Activated CD8-positive, alpha-beta memory T cell treated with anti-CD3 and anti-CD28 coated beads for 36 hours (primary cell): ENCODE measurements around the gene FOXC1. TPM values are rescaled to one million over a fixed set of nuclear protein-coding genes. Genes with fewer than 3 reads are reported as not detected.

Experiments
- CTCF ChIA-PET: fragments of 350-600 bp; sonication (Branson Sonifier 250); formaldehyde crosslinking; loops from one replicate; lab custom pipeline; 2021; ENCODE audit warnings: antibody characterized with exemption; lab: Charles Lee
- POLR2A ChIA-PET: fragments of 350-600 bp; sonication (Branson Sonifier 250); formaldehyde crosslinking; loops from one replicate; lab custom pipeline; 2021; ENCODE audit warnings: antibody characterized with exemption; lab: Charles Lee
- total RNA-seq, 2 experiments: library from RNA; stranded (reverse); gene quantifications; one replicate each; pipeline ENCODE4 v1.2.3, GENCODE V29; 2021

The FOXC1 gene
- total RNA-seq, 2 experiments from 2014 or later, result 0.08 to 0.13 TPM

DNA sequence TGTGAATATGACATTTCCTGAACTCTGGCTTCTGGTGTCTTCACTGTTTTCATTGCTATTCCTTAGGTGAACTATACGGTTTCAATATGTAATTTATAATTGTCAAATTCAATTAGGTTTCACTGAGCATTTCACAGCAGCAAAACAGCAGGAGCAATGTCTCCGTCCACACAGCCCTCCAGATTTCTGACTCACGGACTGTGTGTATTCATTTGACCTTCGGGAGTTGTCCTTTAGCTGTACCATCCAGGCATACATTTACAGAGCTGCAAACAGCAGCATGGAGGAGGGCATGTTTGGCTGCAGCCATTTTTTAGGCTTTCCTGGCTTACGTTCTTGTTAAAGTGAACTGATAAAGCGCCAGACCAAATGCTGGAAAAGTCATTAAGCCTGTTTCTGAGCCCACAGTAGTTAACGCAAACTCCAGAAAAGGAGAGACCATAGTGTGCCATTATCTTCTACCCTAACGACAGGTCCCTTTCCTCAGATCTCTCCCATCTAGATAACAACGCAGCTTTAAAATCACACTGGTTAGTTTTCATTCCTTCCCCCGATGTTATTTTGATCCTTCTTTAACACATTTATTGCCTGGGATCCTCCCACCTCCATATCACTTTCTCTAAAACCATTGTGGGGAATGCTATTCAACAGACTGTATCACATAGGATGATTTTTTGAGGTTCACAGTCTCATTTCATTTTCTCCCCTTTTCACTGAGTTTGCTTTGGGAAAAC lies 18.3 kb downstream of the FOXC1 start:
- ChIA-PET CTCF (no interaction called here), POLR2A (no interaction called here)

GRCh38 chr6:1629316-1629715 lies 19.6 kb downstream of the FOXC1 start:
- POLR2A ChIA-PET, result no interaction called here
- CTCF ChIA-PET, result no interaction called here

- ChIA-PET POLR2A (no interaction called here), CTCF (no interaction called here)
Observed at GRCh38 chr6:1630212-1630770, 20.6 kb downstream of the FOXC1 start.

DNA sequence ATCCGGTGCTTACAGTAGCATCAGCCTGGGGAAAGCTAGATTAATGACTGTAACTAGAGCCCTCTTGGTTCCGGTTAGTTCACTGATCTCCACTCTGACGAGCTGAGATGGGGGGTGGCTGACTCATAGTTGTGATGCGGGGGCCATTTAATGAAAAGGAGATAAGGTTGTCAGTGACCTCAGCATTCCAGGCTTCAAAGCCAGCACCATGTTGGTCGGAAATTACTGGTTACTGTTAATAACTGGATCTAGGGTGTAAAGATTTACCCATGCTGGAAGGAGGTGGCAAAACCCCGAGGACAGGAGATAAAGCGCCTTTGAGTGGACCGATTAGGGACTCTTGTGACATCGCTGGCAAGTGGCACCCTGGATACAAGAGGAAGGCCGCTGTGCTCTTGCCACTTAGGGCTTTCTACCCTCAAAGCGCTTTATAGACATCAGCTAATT lies 21.1 kb downstream of the FOXC1 start:
- ChIA-PET CTCF (no interaction called here), POLR2A (no interaction called here)

DNA sequence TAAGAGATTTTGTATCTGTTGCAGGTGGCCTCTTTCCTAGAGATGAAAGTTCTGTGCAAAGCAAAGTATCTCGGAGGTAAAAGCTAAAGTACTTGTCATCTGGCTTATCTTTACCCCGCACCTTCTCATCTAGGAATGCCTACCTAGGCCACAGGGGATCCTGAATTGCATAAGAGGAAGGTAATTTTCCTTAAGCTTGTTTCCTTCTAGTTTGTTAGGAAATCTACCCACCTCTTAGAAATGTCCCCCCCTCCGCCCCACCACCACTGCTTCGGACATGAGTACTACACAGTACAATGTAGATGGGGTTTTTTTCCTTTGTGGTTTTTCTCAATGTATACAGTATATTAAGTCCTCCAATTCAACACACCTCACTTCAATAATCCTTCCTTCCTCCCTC lies 21.5 kb downstream of the FOXC1 start:
- ChIA-PET POLR2A (no interaction called here), CTCF (no interaction called here)

- POLR2A ChIA-PET, result no interaction called here
Observed at GRCh38 chr6:1633366-1634021, 23.8 kb downstream of the FOXC1 start.

GRCh38 chr6:1634081-1634480 lies 24.4 kb downstream of the FOXC1 start:
- ChIA-PET CTCF (no interaction called here), POLR2A (no interaction called here)

More at GRCh38 chr6:1633366-1634021, 23.8 kb downstream of the FOXC1 start:
- CTCF ChIA-PET, result no interaction called here

- CTCF ChIA-PET, result no interaction called here
- POLR2A ChIA-PET, result no interaction called here
Observed at GRCh38 chr6:1635305-1636010, 25.7 kb downstream of the FOXC1 start.

DNA sequence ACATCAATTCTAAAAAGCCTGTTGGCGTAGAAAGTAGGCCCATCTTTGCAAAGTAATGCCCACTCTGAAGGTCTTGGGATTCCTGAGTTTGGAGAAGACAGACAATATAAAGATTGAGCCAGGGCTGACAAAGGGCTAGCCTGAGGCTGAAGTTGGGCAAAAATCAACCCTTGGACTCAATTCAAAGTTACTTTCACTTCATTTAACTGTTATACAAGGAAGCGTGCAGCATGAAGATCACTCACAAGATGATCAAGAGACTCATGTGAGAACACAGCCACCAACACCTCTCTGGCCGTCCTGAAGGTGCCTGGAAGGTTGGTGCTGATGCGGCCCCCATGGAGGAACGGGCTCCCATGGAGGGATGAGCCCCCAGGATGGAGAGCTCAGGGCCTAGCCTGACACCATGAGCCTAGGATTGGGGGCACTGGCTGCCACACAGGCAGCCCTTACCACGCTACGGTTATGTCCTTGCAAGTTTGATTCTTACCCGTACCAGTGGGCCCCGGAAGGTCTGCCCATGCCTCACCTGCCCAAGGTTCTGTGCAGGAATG lies 26.6 kb downstream of the FOXC1 start:
- CTCF ChIA-PET, result no interaction called here
- POLR2A ChIA-PET, result no interaction called here

DNA sequence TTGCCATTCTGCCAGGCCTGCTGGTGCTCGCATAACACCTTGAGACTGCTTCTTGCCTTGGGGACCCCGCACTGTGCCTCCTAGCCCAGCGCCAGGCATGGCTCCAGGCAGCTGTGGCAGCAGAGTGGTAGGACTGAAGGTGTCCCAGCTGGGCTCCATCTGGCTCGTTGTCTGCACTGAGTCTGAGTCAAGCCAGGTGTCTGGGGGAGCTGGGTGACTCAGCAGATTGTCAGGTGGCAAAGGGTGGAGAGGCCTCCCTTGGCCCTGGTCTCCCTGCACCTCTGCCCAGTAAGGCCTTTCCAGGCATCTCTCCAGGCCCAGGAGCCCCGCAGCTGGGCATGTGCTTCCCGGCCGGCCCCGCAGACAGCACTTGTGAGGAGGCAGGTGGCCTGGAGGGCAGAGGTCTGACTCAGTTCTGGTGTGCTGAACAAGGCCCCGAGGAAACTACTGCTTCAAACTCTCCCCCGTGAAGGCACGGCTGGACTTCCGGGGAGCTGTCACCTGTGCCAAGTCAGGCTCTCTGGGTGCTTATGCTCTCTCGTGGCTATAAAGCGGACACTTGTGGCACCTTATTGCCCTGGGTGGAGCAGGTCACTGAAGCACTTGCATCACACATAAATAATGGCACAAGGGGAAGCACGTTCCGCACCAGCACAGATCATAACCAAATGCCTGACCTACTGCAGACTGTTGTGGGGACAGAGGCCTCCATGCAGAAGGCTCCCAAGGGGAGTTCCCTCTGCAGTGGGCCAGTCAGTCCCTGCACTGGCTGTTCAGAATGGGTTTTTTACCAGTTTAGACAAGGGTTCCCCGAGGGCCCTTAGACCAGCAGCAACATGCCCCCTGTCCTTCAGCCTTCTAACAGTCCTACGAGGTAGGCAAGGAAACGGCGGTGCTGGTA lies 27.5 kb downstream of the FOXC1 start:
- POLR2A ChIA-PET, result interaction anchor here (0.5 kb wide), 1 partner anchor 742 kb away, joined by 5 read pairs; no protein-coding TSS in a partner anchor
- CTCF ChIA-PET, result no interaction called here

GRCh38 chr6:1639430-1639829 lies 29.7 kb downstream of the FOXC1 start:
- CTCF ChIA-PET, result no interaction called here

DNA sequence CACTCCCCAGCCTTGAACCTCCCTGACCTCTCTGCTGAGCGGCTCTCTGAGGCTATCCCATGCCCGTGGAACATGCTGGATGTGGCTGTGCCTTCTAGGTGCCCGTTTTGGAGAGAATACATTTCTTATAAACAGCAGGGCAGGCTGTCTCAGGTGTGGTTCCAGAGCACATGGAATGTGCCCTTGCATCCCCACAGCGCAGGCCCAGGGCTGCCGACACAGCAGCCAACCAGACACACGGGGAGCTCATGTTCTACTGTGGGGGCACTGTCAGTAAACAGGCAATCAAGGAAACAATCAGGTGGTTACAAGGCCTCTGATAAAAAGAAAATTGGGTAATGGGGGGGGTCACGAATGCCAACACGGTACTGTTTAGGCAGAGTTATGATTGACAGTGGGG lies 30.8 kb downstream of the FOXC1 start:
- POLR2A ChIA-PET, result no interaction called here
- CTCF ChIA-PET, result no interaction called here

More at GRCh38 chr6:1639430-1639829, 29.7 kb downstream of the FOXC1 start:
- POLR2A ChIA-PET, result no interaction called here

GRCh38 chr6:1641343-1641885 lies 31.7 kb downstream of the FOXC1 start:
- CTCF ChIA-PET, result no interaction called here
- POLR2A ChIA-PET, result no interaction called here

GRCh38 chr6:1643111-1643510 lies 33.4 kb downstream of the FOXC1 start:
- POLR2A ChIA-PET, result no interaction called here
- CTCF ChIA-PET, result no interaction called here

DNA sequence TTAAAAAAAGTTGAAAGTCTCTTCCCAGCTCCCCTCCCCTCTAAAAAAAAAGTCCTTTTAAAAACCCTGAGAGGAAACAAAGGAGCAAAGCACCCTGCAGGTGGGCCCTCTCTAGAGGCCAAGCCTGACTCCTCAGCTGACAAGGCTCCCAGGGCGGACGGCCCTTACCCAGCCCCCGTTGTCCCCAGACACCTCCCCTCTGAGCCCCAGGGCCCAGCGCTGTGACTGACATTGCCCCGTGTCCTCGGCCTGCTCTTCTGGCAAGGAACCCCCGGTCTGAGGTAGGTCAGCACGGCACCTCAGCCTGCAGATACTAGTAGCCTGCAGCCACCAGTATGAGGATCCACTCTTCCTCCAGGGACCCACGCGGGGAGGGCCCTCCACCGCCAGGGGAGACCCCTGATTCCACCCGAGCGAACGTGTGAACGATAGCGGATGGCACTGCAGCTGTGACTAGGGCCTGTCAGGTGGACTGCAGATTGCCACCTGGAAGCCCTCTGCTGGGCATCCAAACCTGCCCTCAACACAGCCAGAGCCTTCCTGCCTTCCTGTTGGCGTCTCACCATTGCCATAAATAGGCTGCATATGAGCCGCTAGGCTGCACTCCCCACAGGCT lies 34.2 kb downstream of the FOXC1 start:
- CTCF ChIA-PET, result no interaction called here
- POLR2A ChIA-PET, result no interaction called here

DNA sequence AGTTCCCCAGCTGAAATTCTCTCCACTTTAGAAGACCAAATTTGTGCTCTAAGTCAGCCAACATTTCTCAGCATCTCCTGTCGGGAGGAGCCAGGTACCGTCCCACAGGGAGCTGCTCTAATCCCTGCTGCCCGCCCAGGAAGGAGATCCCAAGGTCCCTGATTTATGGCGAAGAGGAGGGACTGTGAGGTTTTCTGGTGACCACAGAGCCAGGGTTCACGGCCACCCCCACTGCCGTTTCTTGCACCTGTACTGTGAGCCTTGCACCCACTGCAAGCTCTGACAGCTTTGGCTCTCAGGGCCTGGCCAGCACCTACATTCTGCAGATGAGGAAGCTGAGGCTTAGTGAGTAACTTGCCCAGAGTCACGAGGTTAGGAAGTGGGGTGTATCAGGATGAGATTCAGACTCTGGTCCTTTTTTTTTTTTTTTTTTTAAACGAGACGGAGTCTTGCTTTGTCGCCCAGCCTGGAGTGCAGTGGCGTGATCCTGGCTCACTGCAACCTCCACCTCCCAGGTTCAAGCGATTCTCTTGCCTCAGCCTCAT lies 34.9 kb downstream of the FOXC1 start:
- ChIA-PET POLR2A (no interaction called here), CTCF (no interaction called here)

- CTCF ChIA-PET, result no interaction called here
- POLR2A ChIA-PET, result no interaction called here
Observed at GRCh38 chr6:1645466-1646185, 35.9 kb downstream of the FOXC1 start.
